A673 (cell line): ENCODE measurements around the gene ASB15. TPM values are rescaled to one million over a fixed set of nuclear protein-coding genes. Genes with fewer than 3 reads are reported as not detected.

ENCODE experiments used
- BruUV-seq: library from RNA; stranded (reverse); fragments of 400-500 nt; replicated peaks from 2 replicates; lab custom pipeline; 2021; lab: Mats Ljungman, UMichigan
- CTCF ChIA-PET: fragments of 300-600 bp; sonication (Branson Sonifier 250); formaldehyde crosslinking; loops from one replicate; lab custom pipeline; 2022; ENCODE audit warnings: antibody characterized with exemption; lab: Charles Lee
- POLR2A ChIA-PET: fragments of 300-600 bp; sonication (Branson Sonifier 250); formaldehyde crosslinking; loops from one replicate; lab custom pipeline; 2022; ENCODE audit warnings: antibody characterized with exemption; ENCODE audit not compliant: low non-redundant PET; lab: Charles Lee
- DNase-seq: peaks from one replicate; pipeline ENCODE4 v3.0.0-alpha.2; 2015; ENCODE audit warnings: low spot score
- H3K27ac ChIP-seq: fragments of 200-600 bp; sonication (generic); 2 replicates; pipeline ENCODE4 v1.5.1; 2016; ENCODE audit warnings: mixed run types, low read depth, mild to moderate bottlenecking, mixed read lengths, antibody characterized with exemption, low read length; ENCODE audit not compliant: poor library complexity, severe bottlenecking
- H3K27me3 ChIP-seq: fragments of 200-600 bp; sonication (generic); replicated peaks from 2 replicates; pipeline ENCODE4 v1.6.1; 2017; ENCODE audit warnings: mixed run types, low read depth, mild to moderate bottlenecking, mixed read lengths, antibody characterized with exemption, low read length; ENCODE audit not compliant: insufficient read depth, poor library complexity
- H3K36me3 ChIP-seq: fragments of 200-600 bp; sonication (generic); 2 replicates; pipeline ENCODE4 v1.6.1; 2016; ENCODE audit warnings: mixed run types, mild to moderate bottlenecking, mixed read lengths, antibody characterized with exemption, low read length; ENCODE audit not compliant: insufficient read depth, poor library complexity, severe bottlenecking
- H3K4me1 ChIP-seq: fragments of 200-600 bp; sonication (generic); 2 replicates; pipeline ENCODE4 v1.6.1; 2017; ENCODE audit warnings: mixed run types, mild to moderate bottlenecking, mixed read lengths, antibody characterized with exemption, low read length; ENCODE audit not compliant: insufficient read depth, poor library complexity, severe bottlenecking
- H3K4me3 ChIP-seq: fragments of 200-600 bp; sonication (generic); 2 replicates; pipeline ENCODE4 v1.5.1; 2016; ENCODE audit warnings: low read depth, mixed run types, mild to moderate bottlenecking, mixed read lengths, low read length; ENCODE audit not compliant: poor library complexity, severe bottlenecking
- H3K9me3 ChIP-seq: fragments of 200-600 bp; sonication (generic); 2 replicates; pipeline ENCODE4 v1.6.1; 2016; ENCODE audit warnings: mixed run types, low read depth, mild to moderate bottlenecking, mixed read lengths, antibody characterized with exemption, low read length; ENCODE audit not compliant: poor library complexity, severe bottlenecking
- CTCF ChIP-seq: fragments of 300-800, 200-600 bp; sonication (generic); conservative IDR thresholded peaks from 2 replicates; pipeline ENCODE4 v1.5.1; 2017; ENCODE audit warnings: low read depth, mild to moderate bottlenecking, antibody characterized with exemption, low read length, moderate library complexity, mixed read lengths
- EZH2 ChIP-seq: fragments of 200-600 bp; sonication (generic); IDR thresholded peaks from 2 replicates; pipeline ENCODE4 v1.6.1; 2017; ENCODE audit warnings: borderline replicate concordance, low read depth, mild to moderate bottlenecking, mixed read lengths, antibody characterized with exemption, low read length; ENCODE audit not compliant: poor library complexity, severe bottlenecking
- intact Hi-C: fragments of 100-400 bp; cut with micrococcal nuclease; formaldehyde crosslinking; loops from one replicate; pipeline ENCODE4 v1.10.0; 2022; ENCODE audit not compliant: unreplicated experiment
- total RNA-seq: library from RNA; stranded (reverse); gene quantifications from 2 replicates; pipeline ENCODE4 v1.2.3, GENCODE V29; 2021

Gene ASB15
- total RNA-seq, 1 experiment from 2014 or later: not detected

- TF ChIP-seq EZH2 (no peak), CTCF (no peak)
- POLR2A ChIA-PET: no interaction called here
- DNase-seq: no peak
- CTCF ChIA-PET: interaction anchor here (0.6 kb wide), 1 partner anchor 28 kb away, joined by 4 read pairs; no protein-coding TSS in a partner anchor
- Histone ChIP-seq H3K4me1 (no peaks in the 10 kb centered on the region), H3K9me3 (no peaks in the 10 kb centered on the region), H3K4me3 (no peak overlapping the region), H3K36me3 (no peaks in the 10 kb centered on the region), H3K27me3 (no peaks in the 10 kb centered on the region), H3K27ac (no peak overlapping the region)
- no TSS peak for BruUV-seq
- intact Hi-C loops: no loop called here
These were observed 7.6 kb downstream of the ASB15 start for GRCh38 chr7:123608991-123609882.

- no TSS peak for BruUV-seq
- intact Hi-C loops: no loop called here
- no peak overlapping the region for H3K4me3 ChIP-seq
- POLR2A ChIA-PET: no interaction called here
- TF ChIP-seq CTCF: no peak
- TF ChIP-seq EZH2: no peak
- no peak for DNase-seq
- no peaks in the 10 kb centered on the region for H3K36me3 ChIP-seq
- CTCF ChIA-PET: no interaction called here
- H3K27me3 ChIP-seq: no peaks in the 10 kb centered on the region
- no peaks in the 10 kb centered on the region for H3K4me1 ChIP-seq
- no peak overlapping the region for H3K27ac ChIP-seq
- H3K9me3 ChIP-seq: no peaks in the 10 kb centered on the region
These were observed 8.2 kb downstream of the ASB15 start for GRCh38 chr7:123609883-123610239.

- BruUV-seq: no TSS peak
- CTCF ChIA-PET: no interaction called here
These were observed 10.4 kb downstream of the ASB15 start for GRCh38 chr7:123612024-123612423.

More at GRCh38 chr7:123612024-123612423, 10.4 kb downstream of the ASB15 start:
- H3K27ac ChIP-seq: no peak overlapping the region
- POLR2A ChIA-PET: interaction anchor here (0.5 kb wide), 1 partner anchor 24 kb away, joined by 3 read pairs; no protein-coding TSS in a partner anchor
- no peak for TF ChIP-seq CTCF
- TF ChIP-seq EZH2: no peak
- intact Hi-C loops: no loop called here
- no peaks in the 10 kb centered on the region for H3K36me3 ChIP-seq
- no peaks in the 10 kb centered on the region for H3K27me3 ChIP-seq
- H3K4me1 ChIP-seq: no peaks in the 10 kb centered on the region
- H3K9me3 ChIP-seq: no peaks in the 10 kb centered on the region
- H3K4me3 ChIP-seq: no peak overlapping the region
- DNase-seq: no peak
